ENCODE results near the gene LOXL1.

DNA sequence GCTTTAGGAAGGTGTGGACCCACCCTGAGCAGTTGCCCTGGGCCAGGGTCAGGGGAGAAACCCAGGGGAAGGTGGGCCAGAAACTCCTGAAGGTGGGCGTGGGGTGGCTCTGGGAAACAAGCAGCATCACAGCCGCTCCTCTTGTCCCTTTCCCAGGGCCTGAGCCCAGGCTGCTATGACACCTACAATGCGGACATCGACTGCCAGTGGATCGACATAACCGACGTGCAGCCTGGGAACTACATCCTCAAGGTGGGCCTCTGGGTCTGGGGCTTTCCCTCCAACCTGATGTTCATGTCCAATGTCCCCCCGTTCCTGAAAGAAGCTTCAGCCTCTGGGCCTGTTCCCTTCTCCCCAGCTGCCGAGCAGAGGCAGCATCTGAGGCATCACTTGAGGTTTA, 21.4 kb downstream of the LOXL1 start:
- TF ChIP-seq, protein P1, sequence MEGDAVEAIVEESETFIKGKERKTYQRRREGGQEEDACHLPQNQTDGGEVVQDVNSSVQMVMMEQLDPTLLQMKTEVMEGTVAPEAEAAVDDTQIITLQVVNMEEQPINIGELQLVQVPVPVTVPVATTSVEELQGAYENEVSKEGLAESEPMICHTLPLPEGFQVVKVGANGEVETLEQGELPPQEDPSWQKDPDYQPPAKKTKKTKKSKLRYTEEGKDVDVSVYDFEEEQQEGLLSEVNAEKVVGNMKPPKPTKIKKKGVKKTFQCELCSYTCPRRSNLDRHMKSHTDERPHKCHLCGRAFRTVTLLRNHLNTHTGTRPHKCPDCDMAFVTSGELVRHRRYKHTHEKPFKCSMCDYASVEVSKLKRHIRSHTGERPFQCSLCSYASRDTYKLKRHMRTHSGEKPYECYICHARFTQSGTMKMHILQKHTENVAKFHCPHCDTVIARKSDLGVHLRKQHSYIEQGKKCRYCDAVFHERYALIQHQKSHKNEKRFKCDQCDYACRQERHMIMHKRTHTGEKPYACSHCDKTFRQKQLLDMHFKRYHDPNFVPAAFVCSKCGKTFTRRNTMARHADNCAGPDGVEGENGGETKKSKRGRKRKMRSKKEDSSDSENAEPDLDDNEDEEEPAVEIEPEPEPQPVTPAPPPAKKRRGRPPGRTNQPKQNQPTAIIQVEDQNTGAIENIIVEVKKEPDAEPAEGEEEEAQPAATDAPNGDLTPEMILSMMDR (IDR thresholded peaks at IDR 0.05; ENCODE audit: poor library complexity): no peak
- TF ChIP-seq EZH2 (IDR thresholded peaks at IDR 0.05; ENCODE audit: borderline replicate concordance): no peak

Measured in hepatocyte (in vitro differentiated cells).